H1 (cell line): ENCODE data around the gene BCAR3. TPM values are rescaled to one million over a fixed set of nuclear protein-coding genes. Genes with fewer than 3 reads are reported as not detected.

Experiments used
- CBX8 ChIP-seq: fragments of 300-800, 300-1000 bp; sonication (generic); IDR thresholded peaks from 2 replicates; pipeline ENCODE4 v1.7.1; 2016; ENCODE audit warnings: low read depth, low read length, borderline replicate concordance
- polyA plus RNA-seq, 7 experiments: library from polyadenylated mRNA; depleted of rRNA in 3 of 7; stranded (reverse) in 5 of 7; unstranded in 2 of 7; fragments of >200 nt in 5 of 7; fragments of 200-250 nt in 2 of 7; gene quantifications; 1 replicate in 5 of 7; 2 replicates in 1 of 7; 4 replicates in 1 of 7; pipeline versions ENCODE4 v1.2.1 to v1.2.3, GENCODE V29; 2011 to 2013; ENCODE audit warnings: missing spikeins in 2 of 7, mixed read lengths in 2 of 7
- total RNA-seq: library from RNA; stranded (reverse); fragmentation: NEBNext Ultra II Directional; extraction: Animal tissue kit (Norgen Biotek cat#: 25700); gene quantifications from 2 replicates; pipeline ENCODE4 v1.2.1, GENCODE V29; 2021

The BCAR3 gene
- total and polyA plus RNA-seq, 2 of the 8 experiments (the other 6 are each of a cell fraction or from before 2014, with no cell fraction given) = 5.6 to 9.2 TPM

- TF ChIP-seq CBX8 = no peak
These were observed 114.2 kb downstream of the BCAR3 start (continued) for GRCh38 chr1:93567255-93567918.
